Measurements from ENCODE around the gene DCAF15. TPM values are rescaled to one million over a fixed set of nuclear protein-coding genes. Genes with fewer than 3 reads are reported as not detected.

DCAF15 gene
- total RNA-seq, 1 donor from 2014 or later, result 23.7 TPM

DNA sequence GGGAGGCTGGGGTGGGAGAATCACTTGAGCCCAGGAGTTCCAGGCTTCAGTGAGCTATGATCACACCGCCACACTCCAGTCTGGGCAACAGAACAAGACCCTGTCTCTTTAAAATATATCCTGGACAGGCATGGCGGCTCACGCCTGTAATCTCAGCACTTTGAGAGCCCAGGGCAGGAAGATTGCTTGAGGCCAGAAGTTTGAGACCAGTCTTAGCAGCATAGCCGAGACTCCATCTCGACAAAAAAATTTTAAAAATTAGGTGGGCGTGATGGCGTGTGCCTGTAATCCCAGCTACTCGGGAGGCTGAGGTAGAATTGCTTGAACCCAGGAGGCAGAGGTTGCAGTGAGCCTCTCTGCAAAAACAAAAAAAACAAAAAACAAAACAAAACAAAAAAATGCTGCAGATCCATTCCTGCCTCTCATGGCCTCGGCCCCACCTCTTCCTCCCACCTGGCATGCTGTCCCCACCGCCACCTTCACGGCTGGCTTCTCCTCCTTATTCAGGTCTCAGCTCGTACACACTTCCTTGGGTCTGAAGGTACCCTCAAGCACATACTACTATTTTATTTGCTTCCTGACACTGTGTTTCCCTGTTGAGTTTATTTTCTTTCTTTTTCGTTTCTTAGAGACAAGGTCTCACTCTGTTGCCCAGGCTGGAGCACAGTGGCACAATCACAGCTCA lies 48.5 kb downstream of the DCAF15 start:
- TF ChIP-seq, protein P1, sequence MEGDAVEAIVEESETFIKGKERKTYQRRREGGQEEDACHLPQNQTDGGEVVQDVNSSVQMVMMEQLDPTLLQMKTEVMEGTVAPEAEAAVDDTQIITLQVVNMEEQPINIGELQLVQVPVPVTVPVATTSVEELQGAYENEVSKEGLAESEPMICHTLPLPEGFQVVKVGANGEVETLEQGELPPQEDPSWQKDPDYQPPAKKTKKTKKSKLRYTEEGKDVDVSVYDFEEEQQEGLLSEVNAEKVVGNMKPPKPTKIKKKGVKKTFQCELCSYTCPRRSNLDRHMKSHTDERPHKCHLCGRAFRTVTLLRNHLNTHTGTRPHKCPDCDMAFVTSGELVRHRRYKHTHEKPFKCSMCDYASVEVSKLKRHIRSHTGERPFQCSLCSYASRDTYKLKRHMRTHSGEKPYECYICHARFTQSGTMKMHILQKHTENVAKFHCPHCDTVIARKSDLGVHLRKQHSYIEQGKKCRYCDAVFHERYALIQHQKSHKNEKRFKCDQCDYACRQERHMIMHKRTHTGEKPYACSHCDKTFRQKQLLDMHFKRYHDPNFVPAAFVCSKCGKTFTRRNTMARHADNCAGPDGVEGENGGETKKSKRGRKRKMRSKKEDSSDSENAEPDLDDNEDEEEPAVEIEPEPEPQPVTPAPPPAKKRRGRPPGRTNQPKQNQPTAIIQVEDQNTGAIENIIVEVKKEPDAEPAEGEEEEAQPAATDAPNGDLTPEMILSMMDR (IDR thresholded peaks at IDR 0.05; ENCODE audit: insufficient read depth, low read length, poor library complexity, severe bottlenecking), result no peak
- no peaks in the 10 kb centered on the region for H3K27me3 ChIP-seq (ENCODE audit: control insufficient read depth, insufficient read depth, low read length)
- no peak for DNase-seq (ENCODE audit: low read depth)

DNA sequence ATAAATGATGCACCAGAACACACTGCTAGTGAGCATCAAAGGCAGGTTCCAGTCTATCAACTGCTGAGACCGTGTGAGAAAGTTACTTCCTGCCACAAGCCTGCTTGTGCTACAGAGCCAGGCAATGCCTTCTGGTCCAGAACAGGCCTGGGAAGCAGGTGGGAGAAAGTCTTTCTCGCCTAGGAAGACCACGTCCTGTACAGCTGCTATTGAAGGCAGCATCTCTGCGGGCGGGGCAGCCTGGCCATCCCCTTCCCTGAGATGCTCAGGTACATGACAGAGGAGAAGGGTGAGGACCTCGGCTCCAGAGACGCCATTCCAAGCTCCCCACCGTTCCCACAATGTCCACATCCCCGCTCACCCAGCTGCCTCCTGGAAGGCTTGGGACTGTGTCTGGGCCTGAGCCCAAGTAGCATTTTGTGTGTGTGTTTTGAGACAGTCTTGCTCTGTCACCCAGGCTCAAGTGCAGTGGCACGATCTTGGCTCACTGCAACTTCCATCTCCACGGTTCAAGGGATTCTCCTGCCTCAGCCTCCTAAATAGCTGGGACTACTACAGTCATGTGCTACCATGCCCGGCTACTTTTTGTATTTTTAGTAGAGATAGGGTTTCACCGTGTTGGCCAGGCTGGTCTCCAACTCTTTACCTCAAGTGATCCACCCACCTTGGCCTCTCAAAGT lies 50.4 kb downstream of the DCAF15 start:
- Histone ChIP-seq H3K27me3 (ENCODE audit: control insufficient read depth, insufficient read depth, low read length) (no peaks in the 10 kb centered on the region), H3K36me3 (ENCODE audit: control insufficient read depth, insufficient read depth, low read length) (no peaks in the 10 kb centered on the region), H3K4me3 (ENCODE audit: low read depth, low read length) (no peak overlapping the region)
- TF ChIP-seq, protein P1 (IDR thresholded peaks at IDR 0.05; ENCODE audit: insufficient read depth, low read length, poor library complexity, severe bottlenecking), result no peak
- DNase-seq (ENCODE audit: low read depth), result no peak

More for the DNA sequence above, 48.5 kb downstream of the DCAF15 start:
- H3K36me3 ChIP-seq (ENCODE audit: control insufficient read depth, insufficient read depth, low read length), result no peaks in the 10 kb centered on the region
- H3K4me3 ChIP-seq (ENCODE audit: low read depth, low read length), result no peak overlapping the region

DNA sequence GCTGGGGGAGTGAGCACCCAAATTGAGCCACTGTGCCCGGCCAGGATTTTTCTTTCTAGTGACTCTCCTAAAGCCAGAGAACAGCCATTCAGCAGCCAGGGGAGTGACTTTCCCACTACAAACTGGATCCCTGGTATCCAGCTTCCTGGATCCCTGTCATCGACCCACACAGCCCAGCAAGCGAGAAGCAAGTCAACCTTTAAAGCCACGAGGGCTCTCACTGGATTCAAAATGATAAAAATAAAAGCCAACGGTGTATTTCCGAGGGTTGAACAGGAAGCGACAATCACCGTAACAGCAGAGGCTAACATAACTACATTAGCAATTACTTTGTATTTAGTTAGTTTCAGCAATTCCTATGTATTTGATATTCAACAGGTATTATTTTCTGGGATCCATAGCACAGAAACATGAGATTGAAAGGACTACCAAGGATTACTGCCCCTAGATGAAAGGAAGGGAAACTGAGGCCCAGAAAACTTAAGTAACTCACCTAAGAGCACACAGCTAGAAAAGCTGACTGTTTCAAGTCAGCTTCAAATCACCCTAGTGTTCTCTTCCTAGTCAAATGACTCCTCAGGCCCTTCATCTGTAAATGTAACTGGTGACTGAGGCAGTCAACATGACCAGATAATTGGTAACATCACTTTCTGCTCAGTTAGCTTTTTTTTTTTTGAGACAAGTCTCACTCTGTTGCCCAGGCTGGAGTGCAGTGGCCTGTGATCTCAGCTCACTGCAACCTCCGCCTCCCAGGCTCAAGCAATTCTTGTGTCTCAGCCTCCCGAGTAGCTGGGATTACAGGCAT lies 51.1 kb downstream of the DCAF15 start:
- DNase-seq (ENCODE audit: low read depth), result no peak
- Histone ChIP-seq H3K4me3 (ENCODE audit: low read depth, low read length) (no peak overlapping the region), H3K36me3 (ENCODE audit: control insufficient read depth, insufficient read depth, low read length) (no peaks in the 10 kb centered on the region), H3K27me3 (ENCODE audit: control insufficient read depth, insufficient read depth, low read length) (no peaks in the 10 kb centered on the region)
- TF ChIP-seq, protein P1 (IDR thresholded peaks at IDR 0.05; ENCODE audit: insufficient read depth, low read length, poor library complexity, severe bottlenecking), result no peak

DNA sequence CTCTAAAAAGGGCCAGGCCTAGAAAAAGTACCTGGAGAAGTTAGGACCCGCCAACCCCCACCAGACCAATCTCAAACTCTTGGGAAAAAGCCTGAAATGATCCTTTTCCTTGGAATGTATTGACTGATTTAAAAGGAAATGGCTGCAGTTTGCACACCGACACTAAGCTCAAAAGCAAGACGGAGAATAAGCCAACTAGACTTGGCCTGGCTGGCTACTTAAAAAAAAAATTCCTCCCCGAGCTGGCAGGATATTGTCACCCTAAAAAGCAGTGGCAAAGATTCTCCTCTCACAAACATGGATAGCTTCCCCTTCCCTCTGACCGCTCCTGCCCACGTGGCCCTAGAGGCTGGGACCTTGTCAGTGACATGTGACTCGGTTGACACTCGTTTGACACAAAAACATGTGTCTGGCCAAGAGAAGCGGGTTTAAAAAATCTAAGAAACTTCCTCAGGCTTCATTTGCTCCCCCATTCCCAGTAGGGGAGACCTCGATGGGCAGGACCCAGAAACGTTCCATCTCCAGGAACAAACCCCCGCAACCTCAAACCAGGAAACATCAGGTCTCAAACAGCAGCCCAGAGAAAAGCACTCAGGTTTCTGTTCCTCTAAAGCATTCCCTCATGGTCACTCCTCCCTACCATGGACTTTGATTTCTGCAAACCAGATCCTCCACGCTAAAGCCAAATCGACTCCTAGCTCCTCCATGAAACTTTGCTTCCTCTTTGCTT lies 52.5 kb downstream of the DCAF15 start:
- DNase-seq (ENCODE audit: low read depth), result no peak
- H3K27me3 ChIP-seq (ENCODE audit: control insufficient read depth, insufficient read depth, low read length), result no peaks in the 10 kb centered on the region
- no peaks in the 10 kb centered on the region for H3K36me3 ChIP-seq (ENCODE audit: control insufficient read depth, insufficient read depth, low read length)
- H3K4me3 ChIP-seq (ENCODE audit: low read depth, low read length), result no peak overlapping the region
- TF ChIP-seq, protein P1 (IDR thresholded peaks at IDR 0.05; ENCODE audit: insufficient read depth, low read length, poor library complexity, severe bottlenecking), result no peak

DNA sequence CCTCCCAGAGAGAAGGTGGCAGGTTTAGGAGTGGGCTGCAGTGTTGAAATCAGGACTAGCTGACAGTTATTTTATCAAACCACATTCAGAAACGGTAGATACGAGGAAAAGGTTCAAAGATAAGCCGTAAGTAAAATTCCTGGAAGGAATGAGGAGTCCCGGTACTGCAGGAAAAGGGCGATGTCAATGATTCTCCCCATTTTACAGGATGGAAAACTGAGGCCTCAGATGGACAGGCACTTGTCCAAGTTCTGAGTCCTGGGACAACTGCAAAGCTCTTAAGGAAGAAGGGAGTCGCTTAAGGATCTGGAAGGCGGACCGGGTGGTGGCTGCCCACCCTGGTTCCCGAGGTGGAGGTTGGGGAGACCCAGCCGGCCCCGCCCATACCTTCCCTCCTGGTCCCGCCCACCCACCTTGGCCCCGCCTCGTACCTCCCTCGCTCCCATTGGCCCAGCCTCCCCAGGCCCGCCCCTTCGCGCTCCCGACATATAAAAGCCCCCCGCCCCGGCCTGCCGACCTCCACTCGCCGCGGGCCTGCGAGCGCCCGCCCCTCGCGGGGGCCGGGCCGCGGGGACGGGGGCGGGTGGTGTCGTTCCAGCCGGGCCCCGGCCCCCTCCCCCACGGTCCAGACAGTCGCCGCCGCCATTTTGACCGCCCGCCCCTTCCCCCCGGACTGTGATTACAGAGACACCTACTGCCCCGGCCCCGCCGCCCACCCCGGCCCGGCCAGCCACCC lies 53.2 kb downstream of the DCAF15 start:
- H3K4me3 ChIP-seq (ENCODE audit: low read depth, low read length), result peak overlapping the region; percentile 85
- no peaks in the 10 kb centered on the region for H3K27me3 ChIP-seq (ENCODE audit: control insufficient read depth, insufficient read depth, low read length)
- DNase-seq (ENCODE audit: low read depth), result no peak
- no peaks in the 10 kb centered on the region for H3K36me3 ChIP-seq (ENCODE audit: control insufficient read depth, insufficient read depth, low read length)
- TF ChIP-seq, protein P1 (IDR thresholded peaks at IDR 0.05; ENCODE audit: insufficient read depth, low read length, poor library complexity, severe bottlenecking), result no peak
